Measurements from ENCODE around the gene THEM4.
A peak's percentile ranks its signal among the peaks of the same experiment; 100 is the strongest.

Gene THEM4

DNA sequence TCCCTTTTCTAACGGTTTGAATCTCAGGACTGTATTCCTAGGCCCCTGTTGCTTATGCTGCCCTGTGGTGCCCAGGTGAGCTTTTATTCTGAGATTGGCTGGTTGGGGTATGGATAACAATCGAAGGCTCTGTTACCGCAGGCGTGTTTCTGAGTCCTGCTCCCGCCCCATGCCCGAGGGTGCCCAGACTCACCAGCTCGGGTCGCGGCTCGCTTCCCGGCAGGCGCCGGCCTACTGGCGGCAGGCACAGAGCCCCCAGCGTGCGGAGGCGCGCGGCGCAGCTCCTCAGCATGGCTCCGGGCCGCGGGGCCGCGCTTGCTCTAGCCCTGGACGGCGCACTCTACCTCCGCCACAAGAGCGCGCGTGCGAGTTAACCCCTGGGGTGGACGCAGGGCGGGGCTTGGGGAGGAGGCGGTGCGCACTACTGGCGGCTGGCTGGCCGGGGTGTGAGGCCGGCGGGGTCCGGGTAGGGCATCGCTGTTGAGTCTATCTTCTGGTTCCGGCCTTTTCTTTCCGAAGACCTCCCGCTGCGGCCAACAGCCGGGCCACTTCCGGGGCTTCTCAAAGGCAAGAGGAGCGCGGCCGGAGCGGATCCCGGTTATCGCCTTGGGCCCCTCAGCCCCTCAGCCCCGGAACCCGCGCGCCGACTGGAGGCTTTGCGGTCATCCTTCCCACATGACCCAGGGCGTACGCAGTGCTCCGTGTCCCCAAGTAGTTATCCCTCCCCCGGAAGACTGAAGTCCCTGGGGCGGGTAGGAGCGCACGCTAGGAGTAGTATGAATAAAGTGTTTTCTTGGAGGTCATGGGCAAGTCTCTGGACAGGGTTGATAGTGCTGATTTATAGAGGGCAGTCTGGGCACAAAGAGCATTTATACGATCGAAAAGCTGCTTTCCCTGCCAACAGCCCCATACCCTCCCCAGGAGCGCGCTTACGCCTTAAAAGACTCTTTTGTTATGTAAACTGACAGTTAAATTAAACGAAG, at the start of gene THEM4:
Gene THEM4 (minus strand): TSS at position 345 of the 983 bp plus-strand sequence. CDS start 53 bp downstream, at position 292.
- CTCF ChIA-PET = interaction anchor here (1.3 to 3.4 kb wide), 5 partner anchors 10 to 90 kb away, joined by 3 to 14 read pairs (median 5); no protein-coding TSS in a partner anchor
- peak; percentile 94 for DNase-seq
- Mint-ChIP-seq H3K27me3 (peaks cover 4% of the 10 kb centered on the region), H3K4me3 (peak within 1 kb of the TSS; percentile 82), H3K27ac (peak within 1 kb of the TSS; percentile 84), H3K9me3 (peaks cover 19% of the 10 kb centered on the region), H3K36me3 (peaks cover 37% of the 10 kb centered on the region), H3K4me1 (peaks cover 46% of the 10 kb centered on the region)

DNA sequence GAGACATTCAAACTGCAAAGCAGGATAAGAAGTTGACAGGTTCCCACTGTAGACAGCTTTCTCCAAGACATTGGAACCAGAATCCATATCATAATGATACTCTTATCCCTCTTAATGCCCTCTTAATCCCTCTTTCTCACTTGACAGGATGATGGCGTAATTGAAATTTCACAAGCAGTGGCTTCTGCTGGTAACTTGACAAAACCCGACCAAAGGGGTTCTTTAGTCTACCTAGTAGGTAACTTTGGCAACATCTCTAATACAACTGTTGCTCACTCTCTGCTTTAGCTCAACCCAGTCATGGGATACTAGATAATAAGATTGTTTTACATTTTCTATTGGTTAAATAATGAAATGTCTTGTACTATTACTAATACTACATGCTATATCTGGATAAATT, 49.6 kb upstream of the THEM4 start:
- Mint-ChIP-seq H3K36me3 (no peaks in the 10 kb centered on the region), H3K27me3 (peaks cover 9% of the 10 kb centered on the region), H3K9me3 (no peaks in the 10 kb centered on the region), H3K27ac (no peak overlapping the region), H3K4me1 (peaks cover 5% of the 10 kb centered on the region), H3K4me3 (no peak overlapping the region)
- DNase-seq = no peak
- CTCF ChIA-PET = no interaction called here

GRCh38 chr1:151956957-151957497, 47.7 kb upstream of the THEM4 start:
- H3K4me3 Mint-ChIP-seq = no peak overlapping the region
- H3K27me3 Mint-ChIP-seq = peaks cover 13% of the 10 kb centered on the region
- CTCF ChIA-PET = no interaction called here
- no peak overlapping the region for H3K27ac Mint-ChIP-seq
- no peaks in the 10 kb centered on the region for H3K9me3 Mint-ChIP-seq
- no peak for DNase-seq
- peaks cover 5% of the 10 kb centered on the region for H3K4me1 Mint-ChIP-seq
- no peaks in the 10 kb centered on the region for H3K36me3 Mint-ChIP-seq

DNA sequence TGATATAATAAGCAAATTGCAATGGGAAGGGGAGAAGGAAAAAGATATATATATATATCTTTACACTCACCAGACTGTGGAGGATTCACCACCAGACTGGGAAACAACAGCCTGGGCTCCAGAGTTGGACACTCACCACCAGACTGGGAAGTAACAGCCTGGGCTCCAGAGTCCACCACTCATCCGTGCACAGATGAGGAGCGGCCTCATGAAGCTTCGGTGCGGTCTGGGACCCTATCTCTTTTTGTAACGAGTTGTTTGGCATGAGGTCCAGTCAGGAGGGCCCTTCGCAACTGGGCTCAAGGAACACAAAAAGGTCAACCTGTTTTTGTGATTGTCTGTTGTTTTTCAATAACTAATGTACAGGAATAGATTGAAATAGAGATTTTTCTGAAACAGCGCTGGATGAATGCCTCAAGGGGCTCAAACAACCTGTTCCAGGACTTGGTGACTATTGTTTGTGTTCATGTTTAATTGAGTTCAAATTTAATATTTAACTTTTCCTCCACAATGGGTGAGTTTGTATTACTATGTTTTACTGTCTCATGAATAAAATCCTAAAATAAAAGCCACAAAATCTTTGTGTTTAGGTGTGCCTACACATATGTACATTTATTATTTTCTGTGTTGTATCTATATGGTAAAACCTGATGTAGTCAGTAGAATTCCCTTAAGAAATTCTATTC, 44.2 kb upstream of the THEM4 start:
- DNase-seq = no peak
- Mint-ChIP-seq H3K36me3 (no peaks in the 10 kb centered on the region), H3K9me3 (no peaks in the 10 kb centered on the region), H3K27me3 (peaks cover 25% of the 10 kb centered on the region), H3K27ac (no peak overlapping the region), H3K4me1 (no peaks in the 10 kb centered on the region), H3K4me3 (no peak overlapping the region)
- CTCF ChIA-PET = interaction anchor here (1.2 to 2.0 kb wide), 4 partner anchors 14 to 48 kb away, joined by 3 to 9 read pairs (median 6); no protein-coding TSS in a partner anchor

- CTCF ChIA-PET = interaction anchor here (0.6 to 2.0 kb wide), 6 partner anchors 12 to 61 kb away, joined by 3 to 9 read pairs (median 4); no protein-coding TSS in a partner anchor
These were observed 43.5 kb upstream of the THEM4 start for GRCh38 chr1:151952811-151953210.

GRCh38 chr1:151949371-151950193, 40.3 kb upstream of the THEM4 start:
- no peak overlapping the region for H3K4me3 Mint-ChIP-seq
- CTCF ChIA-PET = interaction anchor here (1.0 to 2.8 kb wide), 5 partner anchors 8 to 48 kb away, joined by 3 to 14 read pairs (median 5); no protein-coding TSS in a partner anchor
- H3K27me3 Mint-ChIP-seq = peaks cover 23% of the 10 kb centered on the region
- H3K4me1 Mint-ChIP-seq = peaks cover 23% of the 10 kb centered on the region
- no peaks in the 10 kb centered on the region for H3K36me3 Mint-ChIP-seq
- no peak for DNase-seq
- H3K27ac Mint-ChIP-seq = no peak overlapping the region
- no peaks in the 10 kb centered on the region for H3K9me3 Mint-ChIP-seq

More at GRCh38 chr1:151952811-151953210, 43.5 kb upstream of the THEM4 start:
- Mint-ChIP-seq H3K27ac (no peak overlapping the region), H3K4me3 (no peak overlapping the region), H3K9me3 (no peaks in the 10 kb centered on the region), H3K36me3 (no peaks in the 10 kb centered on the region), H3K4me1 (no peaks in the 10 kb centered on the region), H3K27me3 (peaks cover 25% of the 10 kb centered on the region)
- no peak for DNase-seq

GRCh38 chr1:151948506-151948905, 39.2 kb upstream of the THEM4 start:
- Mint-ChIP-seq H3K36me3 (no peaks in the 10 kb centered on the region), H3K27me3 (peaks cover 21% of the 10 kb centered on the region), H3K27ac (no peak overlapping the region), H3K4me1 (peaks cover 25% of the 10 kb centered on the region), H3K4me3 (no peak overlapping the region), H3K9me3 (no peaks in the 10 kb centered on the region)
- CTCF ChIA-PET = interaction anchor here (1.9 to 2.8 kb wide), 2 partner anchors 9 to 19 kb away, joined by 4 to 14 read pairs; no protein-coding TSS in a partner anchor
- no peak for DNase-seq

GRCh38 chr1:151947140-151947539, 37.8 kb upstream of the THEM4 start:
- Mint-ChIP-seq H3K4me3 (no peak overlapping the region), H3K4me1 (peaks cover 25% of the 10 kb centered on the region), H3K27me3 (peaks cover 16% of the 10 kb centered on the region), H3K36me3 (no peaks in the 10 kb centered on the region), H3K9me3 (no peaks in the 10 kb centered on the region), H3K27ac (no peak overlapping the region)
- CTCF ChIA-PET = interaction anchor here (0.7 to 1.1 kb wide), 2 partner anchors 9 to 14 kb away, joined by 3 to 4 read pairs; no protein-coding TSS in a partner anchor
- no peak for DNase-seq

DNA sequence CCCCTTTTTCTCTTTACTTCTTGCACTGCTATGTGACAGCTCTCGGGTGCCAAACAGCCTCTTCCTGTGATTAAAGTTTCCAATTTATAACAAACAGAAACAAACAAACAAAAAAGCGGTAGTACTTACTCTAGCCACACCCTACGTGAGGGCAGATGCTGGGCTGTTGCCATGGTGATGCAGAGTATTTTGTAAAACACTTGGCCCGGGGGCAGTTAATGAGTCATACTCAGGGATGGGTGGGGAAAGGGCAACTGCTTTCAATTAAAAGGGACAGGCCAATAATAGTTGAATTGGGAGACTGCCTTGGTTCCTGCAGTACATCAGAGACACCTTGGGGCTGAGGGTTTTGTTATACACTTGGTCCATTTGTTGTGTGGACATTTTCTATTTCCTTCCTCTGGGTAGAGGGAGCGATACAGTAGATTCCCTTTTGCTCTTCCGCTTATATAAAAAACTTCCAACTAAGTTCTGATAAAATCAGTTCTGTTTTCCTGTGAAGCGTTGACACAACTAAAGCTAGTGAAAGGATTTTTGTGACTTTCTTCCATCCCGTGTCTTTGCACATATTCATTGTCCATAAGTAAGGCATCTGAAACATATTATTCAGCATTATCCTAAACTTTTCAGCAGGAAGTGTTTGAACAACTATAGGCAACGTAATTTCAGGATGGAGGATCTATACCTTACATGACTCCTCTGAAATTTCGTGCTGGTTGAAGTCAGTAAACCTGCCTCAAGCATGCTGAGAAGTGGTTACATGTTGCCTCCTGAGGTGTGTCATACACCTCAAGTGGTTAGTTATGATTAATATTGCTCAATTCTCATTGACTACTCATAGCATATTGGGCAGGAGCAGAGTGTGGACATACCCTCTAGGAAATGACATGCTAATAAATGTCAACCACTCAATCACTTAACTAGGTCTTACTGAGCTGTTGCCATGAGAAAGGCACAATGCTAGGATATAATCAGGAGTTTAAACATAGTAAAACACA, 36.7 kb upstream of the THEM4 start:
- Mint-ChIP-seq H3K27ac (peak overlapping the region; percentile 47), H3K27me3 (peaks cover 13% of the 10 kb centered on the region), H3K4me1 (peaks cover 25% of the 10 kb centered on the region), H3K4me3 (no peak overlapping the region), H3K9me3 (no peaks in the 10 kb centered on the region), H3K36me3 (no peaks in the 10 kb centered on the region)
- peak; percentile 77 for DNase-seq
- CTCF ChIA-PET = interaction anchor here (0.5 to 1.4 kb wide), 5 partner anchors 8 to 1342 kb away, joined by 3 to 4 read pairs (median 3); no protein-coding TSS in a partner anchor

DNA sequence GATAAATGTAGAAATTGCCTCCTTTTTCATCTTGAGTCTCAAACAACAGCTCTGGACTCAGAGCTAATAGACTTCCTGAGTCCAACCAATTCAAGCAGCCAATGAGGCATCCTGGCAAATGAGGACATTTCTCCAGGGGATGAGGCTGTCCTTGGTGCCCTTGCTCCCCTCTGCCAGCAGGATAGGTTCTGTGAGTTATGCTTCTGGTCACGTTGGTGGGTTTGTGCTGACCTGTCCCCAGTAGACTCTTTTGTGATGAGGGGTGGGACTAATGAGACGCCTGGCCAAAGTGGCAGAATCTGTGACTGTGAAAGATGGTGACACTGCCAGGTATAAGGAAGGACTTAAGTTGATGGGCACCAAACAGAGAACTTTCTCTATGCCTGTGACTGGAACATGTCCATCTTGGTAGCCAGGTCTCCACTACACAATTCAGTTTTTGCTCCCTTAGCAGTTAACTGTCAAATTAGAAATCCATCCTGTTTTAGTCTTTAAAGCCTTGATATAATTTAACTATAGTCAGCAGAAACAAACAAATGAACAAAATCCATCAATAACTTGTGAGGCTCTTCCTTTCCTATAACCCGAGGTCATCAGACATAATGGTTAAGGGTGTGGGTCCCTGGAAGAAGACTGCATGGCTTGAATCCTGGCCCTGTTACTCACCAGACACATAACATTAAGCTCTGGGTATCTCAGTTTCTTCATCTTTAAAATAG, 35.7 kb upstream of the THEM4 start:
- DNase-seq = no peak
- H3K36me3 Mint-ChIP-seq = no peaks in the 10 kb centered on the region
- H3K9me3 Mint-ChIP-seq = no peaks in the 10 kb centered on the region
- H3K4me3 Mint-ChIP-seq = no peak overlapping the region
- H3K27ac Mint-ChIP-seq = peak overlapping the region; percentile 47
- H3K27me3 Mint-ChIP-seq = peaks cover 4% of the 10 kb centered on the region
- CTCF ChIA-PET = interaction anchor here (0.5 to 1.4 kb wide), 3 partner anchors 10 to 1343 kb away, joined by 3 to 4 read pairs (median 3); no protein-coding TSS in a partner anchor
- H3K4me1 Mint-ChIP-seq = peaks cover 25% of the 10 kb centered on the region

DNA sequence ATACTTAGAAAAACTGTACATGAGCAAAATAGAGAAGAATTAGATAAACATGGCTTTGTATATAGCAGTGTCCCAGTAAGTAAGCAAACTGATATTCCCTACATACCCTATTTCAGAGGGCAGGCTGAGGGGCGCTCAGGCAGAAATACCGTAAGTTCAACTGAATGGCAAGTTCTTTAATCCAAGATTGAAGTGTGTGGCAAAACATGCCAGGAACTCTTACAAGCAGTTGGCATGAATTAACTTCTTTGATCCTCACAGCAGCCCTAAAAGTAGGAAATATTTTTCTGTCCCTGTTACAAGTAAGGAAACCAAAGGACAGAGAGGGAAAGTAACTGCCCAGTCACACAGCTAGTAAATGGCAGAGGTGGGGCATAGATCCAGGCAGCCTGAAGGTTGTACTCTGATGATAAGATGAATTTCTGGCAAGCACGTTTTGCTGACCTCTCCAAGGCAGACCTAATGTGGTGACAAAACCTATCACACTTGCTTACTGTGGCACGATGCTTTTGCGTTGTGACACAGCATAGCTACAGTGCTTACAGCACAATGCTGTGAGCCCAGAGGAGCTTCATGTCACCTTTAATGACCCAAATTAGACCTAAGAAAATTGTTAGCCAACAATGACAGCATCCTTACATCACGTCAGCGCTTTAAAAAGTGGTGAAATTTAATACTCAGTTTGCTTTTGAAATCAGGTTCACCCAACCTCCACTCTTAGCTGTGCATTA, 35.0 kb upstream of the THEM4 start:
- no peak overlapping the region for H3K27ac Mint-ChIP-seq
- H3K36me3 Mint-ChIP-seq = no peaks in the 10 kb centered on the region
- H3K27me3 Mint-ChIP-seq = peaks cover 3% of the 10 kb centered on the region
- no peak overlapping the region for H3K4me3 Mint-ChIP-seq
- H3K9me3 Mint-ChIP-seq = no peaks in the 10 kb centered on the region
- DNase-seq = no peak
- peaks cover 25% of the 10 kb centered on the region for H3K4me1 Mint-ChIP-seq
- CTCF ChIA-PET = interaction anchor here (1.4 kb wide), 1 partner anchor 21 kb away, joined by 3 read pairs; no protein-coding TSS in a partner anchor

Measured in activated naive CD4-positive, alpha-beta T cell treated with anti-CD3 and anti-CD28 coated beads, Interleukin-2, amount 10 ng/mL, durations not matched to agents 7 days and 5 days (primary cell).